SK-N-SH (cell line): Measurements from ENCODE around the gene IPPK. TPM values are rescaled to one million over a fixed set of nuclear protein-coding genes. Genes with fewer than 3 reads are reported as not detected.
A peak's percentile ranks its signal among the peaks of the same experiment; 100 is the strongest.

Experiments used
- CTCF ChIA-PET: fragments of 300-600, 350-600 bp; formaldehyde crosslinking; extraction: SDS; loops from one replicate; lab custom pipeline; 2021; lab: Yijun Ruan, JAX
- POLR2A ChIA-PET: fragments of 350-600 bp; sonication (Branson Sonifier 250); formaldehyde crosslinking; extraction: SDS; loops from one replicate; lab custom pipeline; 2020; ENCODE audit warnings: antibody characterized with exemption, inconsistent platforms; lab: Yijun Ruan, JAX
- DNase-seq: peaks from one replicate; pipeline ENCODE4 v3.0.0; 2012
- H2AFZ ChIP-seq: fragments of 200-600 bp; sonication (generic); 2 replicates; pipeline ENCODE4 v1.8.1; 2016; ENCODE audit warnings: antibody characterized with exemption, mild to moderate bottlenecking, low read depth
- H3F3A ChIP-seq: fragments of 200-600 bp; sonication (generic); replicated peaks from 2 replicates; pipeline ENCODE3; 2016; ENCODE audit warnings: antibody characterized with exemption, mild to moderate bottlenecking; ENCODE audit not compliant: insufficient read depth
- H3K27ac ChIP-seq, 2 experiments: fragments of 200-500 bp in 1 of 2; fragments of 200-600 bp in 1 of 2; sonication (Bioruptor generic) in 1 of 2; sonication (generic), shearing (Covaris generic) in 1 of 2; 2 replicates each; pipeline versions ENCODE4 v1.5.1 to v1.6.1; 2014 to 2016; ENCODE audit warnings: low read depth in 2 of 2, inconsistent platforms in 1 of 2, low read length in 1 of 2, mild to moderate bottlenecking in 1 of 2, mixed read lengths in 1 of 2
- H3K27me3 ChIP-seq: fragments of 200-600 bp; sonication (generic), shearing (Covaris generic); 2 replicates; pipeline ENCODE4 v1.6.1; 2016; ENCODE audit warnings: mixed run types; ENCODE audit not compliant: insufficient read depth
- H3K36me3 ChIP-seq, 2 experiments: fragments of 200-500 bp in 1 of 2; fragments of 200-600 bp in 1 of 2; sonication (Bioruptor generic) in 1 of 2; sonication (generic) in 1 of 2; replicated peaks in 1 of 2; 2 replicates each; pipeline versions ENCODE3 to v1.5.1; 2014 to 2016; ENCODE audit warnings: low read length in 1 of 2, mild to moderate bottlenecking in 1 of 2; ENCODE audit not compliant: insufficient read depth in 2 of 2, control insufficient read depth in 1 of 2
- H3K4me1 ChIP-seq, 2 experiments: fragments of 200-500 bp in 1 of 2; fragments of 200-600 bp in 1 of 2; sonication (Bioruptor generic) in 1 of 2; sonication (generic), shearing (Covaris generic) in 1 of 2; 2 replicates each; pipeline versions ENCODE4 v1.5.1 to v1.6.1; 2014 to 2016; ENCODE audit warnings: low read depth in 1 of 2, low read length in 1 of 2, mixed run types in 1 of 2; ENCODE audit not compliant: insufficient read depth in 2 of 2, control insufficient read depth in 1 of 2
- H3K4me2 ChIP-seq: fragments of 200-600 bp; sonication (generic), shearing (Covaris generic); 2 replicates; pipeline ENCODE4 v1.6.1; 2017; ENCODE audit warnings: mixed run types
- H3K4me3 ChIP-seq, 2 experiments: fragments of 200-500 bp in 1 of 2; fragments of 200-600 bp in 1 of 2; sonication (Bioruptor generic) in 1 of 2; sonication (generic), shearing (Covaris generic) in 1 of 2; 2 replicates each; pipeline versions ENCODE4 v1.5.1 to v1.8.1; 2014 to 2016; ENCODE audit warnings: low read depth in 2 of 2, inconsistent platforms in 1 of 2, low read length in 1 of 2, mild to moderate bottlenecking in 1 of 2, mixed read lengths in 1 of 2, moderate library complexity in 1 of 2
- H3K79me2 ChIP-seq: fragments of 200-600 bp; sonication (generic); 2 replicates; pipeline ENCODE4 v1.8.1; 2017; ENCODE audit warnings: mild to moderate bottlenecking; ENCODE audit not compliant: insufficient read depth
- H3K9ac ChIP-seq: fragments of 200-600 bp; sonication (generic); 2 replicates; pipeline ENCODE4 v1.6.1; 2017; ENCODE audit warnings: mixed run types
- H3K9me2 ChIP-seq: fragments of 200-600 bp; sonication (generic); 2 replicates; pipeline ENCODE4 v1.6.1; 2017; ENCODE audit warnings: mixed run types
- H3K9me3 ChIP-seq: fragments of 200-600 bp; sonication (generic); 2 replicates; pipeline ENCODE4 v1.6.1; 2017; ENCODE audit warnings: mixed run types, mild to moderate bottlenecking, moderate library complexity
- H4K20me1 ChIP-seq: fragments of 200-600 bp; sonication (generic); 2 replicates; pipeline ENCODE4 v1.6.1; 2017; ENCODE audit warnings: mild to moderate bottlenecking, mixed run types; ENCODE audit not compliant: insufficient read depth
- FOSL2 ChIP-seq: IDR thresholded peaks from 2 replicates; pipeline ENCODE4 v1.4.0; 2012; ENCODE audit warnings: low read depth, mild to moderate bottlenecking, moderate library complexity, borderline replicate concordance
- FOXM1 ChIP-seq: IDR thresholded peaks from 2 replicates; pipeline ENCODE4 v1.4.0; 2012; ENCODE audit warnings: low read depth, mild to moderate bottlenecking
- GATA2 ChIP-seq: sonication (generic); formaldehyde crosslinking; IDR thresholded peaks from 2 replicates; pipeline ENCODE4 v1.5.0; 2020; ENCODE audit warnings: mild to moderate bottlenecking, missing genetic modification reagents
- IRF3 ChIP-seq: fragments of 150-350 bp; IDR thresholded peaks from 2 replicates; pipeline ENCODE4 v1.6.1; 2016; ENCODE audit warnings: mild to moderate bottlenecking, low read depth, low read length
- MAX ChIP-seq: IDR thresholded peaks from 2 replicates; pipeline ENCODE4 v1.4.0; 2012; ENCODE audit warnings: low read depth
- MEF2A ChIP-seq: IDR thresholded peaks from 2 replicates; pipeline ENCODE4 v1.4.0; 2012; ENCODE audit warnings: low read depth, borderline replicate concordance
- NFIC ChIP-seq: IDR thresholded peaks from 2 replicates; pipeline ENCODE4 v1.4.0; 2012; ENCODE audit warnings: borderline replicate concordance
- NRF1 ChIP-seq: IDR thresholded peaks from 2 replicates; pipeline ENCODE4 v1.6.1; 2012; ENCODE audit warnings: low read depth, mild to moderate bottlenecking, low read length
- RCOR1 ChIP-seq: fragments of 150-350 bp; IDR thresholded peaks from 2 replicates; pipeline ENCODE4 v1.6.1; 2017; ENCODE audit warnings: antibody characterized with exemption, low read length
- RFX5 ChIP-seq: IDR thresholded peaks from 2 replicates; pipeline ENCODE4 v1.6.1; 2012; ENCODE audit warnings: mild to moderate bottlenecking, improper control_type of control experiment, low read length
- RXRA ChIP-seq: IDR thresholded peaks from 2 replicates; pipeline ENCODE4 v1.4.0; 2012; ENCODE audit warnings: low read depth, mild to moderate bottlenecking, borderline replicate concordance
- TAF1 ChIP-seq: IDR thresholded peaks from 2 replicates; pipeline ENCODE4 v1.6.1; 2012; ENCODE audit warnings: low read depth, mild to moderate bottlenecking, low read length, moderate library complexity, borderline replicate concordance
- TCF12 ChIP-seq: IDR thresholded peaks from 2 replicates; pipeline ENCODE4 v1.4.0; 2012
- TEAD4 ChIP-seq: IDR thresholded peaks from 2 replicates; pipeline ENCODE4 v1.4.0; 2012; ENCODE audit warnings: mild to moderate bottlenecking, borderline replicate concordance; ENCODE audit not compliant: insufficient read depth
- YY1 ChIP-seq: IDR thresholded peaks from 2 replicates; pipeline ENCODE4 v1.4.0; 2012; ENCODE audit warnings: low read depth, mild to moderate bottlenecking
- ZBTB33 ChIP-seq: IDR thresholded peaks from 2 replicates; pipeline ENCODE4 v1.4.0; 2012; ENCODE audit warnings: low read depth, borderline replicate concordance
- WGBS: methylation state at CpG from one replicate; pipeline ENCODE4 v1.1.6; 2017; ENCODE audit warnings: low lambda C conversion rate; 5-methylcytosine and 5-hydroxymethylcytosine counted together
- polyA plus RNA-seq, 3 experiments: library from polyadenylated mRNA; depleted of rRNA; stranded (reverse); fragments of >200 nt; gene quantifications; 2 replicates each; pipeline ENCODE4 v1.2.3, GENCODE V29; 2012
- TF ChIP-seq, protein P1 (sequence below): IDR thresholded peaks from 2 replicates; pipeline ENCODE4; 2012
- TF ChIP-seq, protein P2 (sequence below): fragments of 200-600 bp; sonication (generic); IDR thresholded peaks from 2 replicates; pipeline ENCODE4 v1.6.1; 2017; ENCODE audit warnings: antibody characterized with exemption, mild to moderate bottlenecking, moderate library complexity

The IPPK gene
- polyA plus RNA-seq, 1 of the 3 experiments (the other 2 are of a cell fraction), result 16.5 TPM

- no peak for TF ChIP-seq TEAD4
- peak; percentile 71; the same call in 1 of the 2 replicates for TF ChIP-seq ZBTB33
- peak; percentile 38; the same call in 1 of the 2 replicates for TF ChIP-seq RXRA
- no peak for TF ChIP-seq IRF3
- no peak for TF ChIP-seq NRF1
- no peak for TF ChIP-seq NFIC
- peak; percentile 85 for TF ChIP-seq MAX
- TF ChIP-seq, protein P1, sequence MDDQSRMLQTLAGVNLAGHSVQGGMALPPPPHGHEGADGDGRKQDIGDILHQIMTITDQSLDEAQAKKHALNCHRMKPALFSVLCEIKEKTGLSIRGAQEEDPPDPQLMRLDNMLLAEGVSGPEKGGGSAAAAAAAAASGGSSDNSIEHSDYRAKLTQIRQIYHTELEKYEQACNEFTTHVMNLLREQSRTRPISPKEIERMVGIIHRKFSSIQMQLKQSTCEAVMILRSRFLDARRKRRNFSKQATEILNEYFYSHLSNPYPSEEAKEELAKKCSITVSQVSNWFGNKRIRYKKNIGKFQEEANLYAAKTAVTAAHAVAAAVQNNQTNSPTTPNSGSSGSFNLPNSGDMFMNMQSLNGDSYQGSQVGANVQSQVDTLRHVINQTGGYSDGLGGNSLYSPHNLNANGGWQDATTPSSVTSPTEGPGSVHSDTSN, result peak; percentile 53
- no peak for TF ChIP-seq RFX5
- TF ChIP-seq FOXM1, result no peak
- TF ChIP-seq TCF12, result peak; percentile 46; the same call in 1 of the 2 replicates
These were observed at the start of gene IPPK (continued) for GRCh38 chr9:92669890-92670708.

DNA sequence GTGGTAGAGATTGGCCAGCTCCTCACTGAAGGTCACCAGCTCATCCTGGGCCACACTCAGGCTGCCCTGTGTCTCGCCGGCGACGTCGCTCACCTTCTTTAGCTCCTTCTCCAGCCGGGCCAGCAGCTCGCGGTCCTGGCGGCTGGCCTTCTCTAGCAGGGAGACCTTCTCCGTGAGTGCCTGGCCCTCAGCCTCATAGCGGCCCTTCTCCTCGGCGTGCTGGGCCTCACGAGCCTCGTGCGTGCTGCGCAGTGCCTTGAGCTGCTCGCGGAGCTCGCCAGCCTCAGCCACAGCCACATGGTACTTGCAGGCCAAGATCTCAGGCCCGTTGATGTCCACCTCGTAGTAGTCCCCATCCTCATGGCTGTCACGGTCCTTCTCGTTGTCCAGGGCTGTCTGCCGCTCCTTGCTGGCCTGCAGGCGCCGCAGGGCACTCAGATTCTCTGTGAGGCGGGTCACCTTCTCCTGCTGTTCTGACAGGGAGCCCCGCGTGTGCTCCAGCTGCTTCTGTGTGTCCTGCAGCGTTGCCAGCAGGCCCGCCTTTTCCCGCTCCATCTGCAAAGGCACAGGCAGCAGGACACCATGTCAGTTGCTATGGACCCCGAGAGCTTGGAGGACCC lies 49.2 kb upstream of the IPPK start:
- Histone ChIP-seq H3K4me3 (no peak overlapping the region), H3F3A (no peaks in the 10 kb centered on the region), H3K27me3 (no peaks in the 10 kb centered on the region), H3K9me2 (no peaks in the 10 kb centered on the region), H3K9ac (no peak overlapping the region), H3K4me1 (peaks cover 0 to 6% of the 10 kb centered on the region in 2 experiments; a peak in 1 of 4 replicates), H3K27ac (no peak overlapping the region), H3K36me3 (peaks cover 16 to 85% of the 10 kb centered on the region in 2 experiments), H3K9me3 (no peaks in the 10 kb centered on the region), H3K79me2 (no peaks in the 10 kb centered on the region), H4K20me1 (0 out of 2 replicates have a peak, but pooled peaks cover 3% of the 10 kb centered on the region), H2AFZ (no peak overlapping the region), H3K4me2 (no peak overlapping the region)
- no peak for DNase-seq
- ChIA-PET POLR2A (interaction anchor here (1.8 kb wide), 1 partner anchor 45 kb away, joined by 4 read pairs; no protein-coding TSS in a partner anchor), CTCF (interaction anchor here (1.0 to 9.1 kb wide), 4 partner anchors 10 to 72 kb away, joined by 4 to 177 read pairs (median 20); partner anchors contain the start of gene BICD2)
- WGBS, result 92% methylated on average over 28 of the region's 34 CpGs
- no peak for TF ChIP-seq TAF1
- TF ChIP-seq MAX, result no peak
- no peak for TF ChIP-seq FOSL2
- no peak for TF ChIP-seq GATA2 (CRISPR knock-in tag)
- TF ChIP-seq YY1, result no peak
- no peak for TF ChIP-seq RFX5
- no peak for TF ChIP-seq TCF12
- TF ChIP-seq, protein P2, sequence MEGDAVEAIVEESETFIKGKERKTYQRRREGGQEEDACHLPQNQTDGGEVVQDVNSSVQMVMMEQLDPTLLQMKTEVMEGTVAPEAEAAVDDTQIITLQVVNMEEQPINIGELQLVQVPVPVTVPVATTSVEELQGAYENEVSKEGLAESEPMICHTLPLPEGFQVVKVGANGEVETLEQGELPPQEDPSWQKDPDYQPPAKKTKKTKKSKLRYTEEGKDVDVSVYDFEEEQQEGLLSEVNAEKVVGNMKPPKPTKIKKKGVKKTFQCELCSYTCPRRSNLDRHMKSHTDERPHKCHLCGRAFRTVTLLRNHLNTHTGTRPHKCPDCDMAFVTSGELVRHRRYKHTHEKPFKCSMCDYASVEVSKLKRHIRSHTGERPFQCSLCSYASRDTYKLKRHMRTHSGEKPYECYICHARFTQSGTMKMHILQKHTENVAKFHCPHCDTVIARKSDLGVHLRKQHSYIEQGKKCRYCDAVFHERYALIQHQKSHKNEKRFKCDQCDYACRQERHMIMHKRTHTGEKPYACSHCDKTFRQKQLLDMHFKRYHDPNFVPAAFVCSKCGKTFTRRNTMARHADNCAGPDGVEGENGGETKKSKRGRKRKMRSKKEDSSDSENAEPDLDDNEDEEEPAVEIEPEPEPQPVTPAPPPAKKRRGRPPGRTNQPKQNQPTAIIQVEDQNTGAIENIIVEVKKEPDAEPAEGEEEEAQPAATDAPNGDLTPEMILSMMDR, result no peak
- TF ChIP-seq RXRA, result no peak
- TF ChIP-seq, protein P1, result no peak
- no peak for TF ChIP-seq MEF2A
- TF ChIP-seq RCOR1, result no peak
- TF ChIP-seq FOXM1, result no peak
